ENCODE results near the gene TFF1.

The TFF1 gene

DNA sequence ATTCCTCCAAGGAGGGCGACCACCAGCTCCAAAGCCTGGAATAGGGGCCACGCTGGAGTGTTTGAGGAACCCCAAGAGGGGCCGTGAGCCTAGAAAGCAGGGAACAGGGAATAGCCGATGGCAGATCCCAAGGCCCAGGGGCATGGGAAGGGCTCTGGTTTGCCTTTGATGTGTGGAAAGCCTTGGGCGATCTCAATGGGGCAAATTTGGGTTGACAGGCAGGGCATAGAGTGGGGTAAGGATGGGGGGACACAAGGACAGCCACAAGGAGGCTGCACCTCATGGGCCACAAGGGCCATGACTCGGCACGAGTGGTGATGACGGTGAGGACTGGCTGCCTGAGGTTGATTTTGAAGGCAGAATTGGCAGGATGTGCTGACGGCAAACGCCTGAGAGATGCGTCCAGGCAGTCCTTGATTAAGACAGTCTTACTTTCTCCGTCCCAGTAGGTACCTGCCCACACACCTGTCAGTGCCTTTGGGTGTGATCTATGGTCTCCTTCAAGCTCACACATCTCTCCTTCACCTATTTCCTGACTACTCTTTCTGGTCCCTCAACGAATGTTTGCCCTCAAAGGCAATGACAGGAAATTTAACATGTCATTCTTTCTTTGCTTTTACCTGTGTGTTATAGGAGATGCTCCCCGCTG, 31.5 kb upstream of the TFF1 start:
- DNase-seq: no peak

DNA sequence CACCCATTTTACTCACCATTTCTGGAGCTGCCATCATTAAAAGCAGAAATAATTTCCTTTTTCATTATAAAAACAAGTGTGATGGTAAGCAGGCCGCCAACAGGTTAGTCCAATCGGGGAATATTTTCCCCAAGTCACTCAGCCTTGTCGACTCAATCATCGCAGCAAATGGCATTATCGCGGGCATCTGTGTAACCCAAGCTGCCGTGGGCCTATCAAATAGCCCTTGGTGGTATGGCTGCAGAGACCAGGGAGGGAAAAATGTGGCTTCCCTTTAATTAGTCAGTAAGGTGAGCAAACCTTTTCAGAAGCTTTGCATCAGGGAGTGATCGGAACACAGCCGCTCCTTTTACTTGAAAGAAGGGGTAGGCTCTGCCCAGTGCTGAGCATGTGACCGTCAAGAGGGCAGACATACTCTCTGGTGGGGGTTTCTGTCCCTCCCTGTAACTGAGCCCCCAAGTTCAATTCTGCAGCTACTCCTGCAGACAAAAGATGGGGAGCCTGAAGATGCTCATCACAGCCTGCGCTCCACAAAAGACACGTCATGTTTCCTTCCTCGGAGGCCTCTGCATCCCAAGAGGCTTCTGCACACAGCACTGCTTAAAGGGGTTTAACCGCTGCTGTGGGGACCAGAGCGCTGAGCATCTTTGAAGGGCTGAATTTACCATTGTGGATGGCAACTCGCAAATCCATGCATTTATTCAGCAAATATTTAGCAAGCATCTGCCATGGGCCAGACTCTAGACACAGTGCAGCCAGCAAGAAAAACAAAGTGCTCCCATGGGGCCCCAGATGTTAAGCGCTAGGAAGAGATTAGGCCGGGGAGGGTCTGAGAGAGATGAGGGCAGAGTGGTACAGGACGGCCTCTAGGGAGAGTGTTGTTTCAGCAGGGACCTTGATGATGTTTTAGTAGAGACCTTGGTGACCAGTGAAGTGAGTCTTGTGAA, 30.7 kb upstream of the TFF1 start:
- no peak for DNase-seq

DNA sequence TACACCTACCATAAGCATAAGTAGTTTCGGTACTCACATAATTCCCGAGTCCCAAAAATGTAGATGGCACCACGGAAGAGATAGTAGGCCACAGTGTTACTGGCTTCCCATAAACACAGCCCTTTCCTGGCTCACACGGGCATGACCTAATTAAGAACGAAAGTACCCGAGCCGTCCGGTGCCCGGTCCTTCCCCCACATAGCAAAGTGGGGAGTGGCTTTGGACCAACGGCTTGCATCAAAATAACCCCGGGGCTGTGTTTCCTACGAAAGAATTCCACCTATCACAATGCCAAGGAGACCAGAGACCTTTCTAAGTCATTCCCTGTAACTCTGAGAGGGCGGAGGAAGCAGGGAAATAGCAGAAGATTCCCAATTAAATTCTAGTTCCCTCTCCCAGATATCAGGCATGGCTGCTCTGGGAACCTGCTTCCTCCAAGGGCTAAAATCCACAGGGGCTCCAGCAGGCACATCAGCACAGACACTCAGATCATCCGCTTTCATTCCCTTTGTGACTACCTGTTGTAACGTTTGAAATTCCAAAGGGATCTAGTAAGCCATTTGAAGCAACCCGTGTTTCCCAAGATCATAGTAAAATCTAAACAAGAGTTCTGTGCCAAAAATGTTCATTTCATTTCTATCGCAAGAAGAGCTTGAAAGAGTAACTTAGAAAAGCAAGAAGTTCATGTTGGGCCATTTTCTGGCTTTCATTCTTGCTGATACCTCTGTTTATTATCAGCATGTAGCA, 29.7 kb upstream of the TFF1 start, which contains the start of gene TMPRSS3:
Gene TMPRSS3, minus strand, starts transcription at position 148 of the 747 bp plus-strand sequence. CDS start 635 bp downstream, outside the sequence.
- no peak for DNase-seq

DNA sequence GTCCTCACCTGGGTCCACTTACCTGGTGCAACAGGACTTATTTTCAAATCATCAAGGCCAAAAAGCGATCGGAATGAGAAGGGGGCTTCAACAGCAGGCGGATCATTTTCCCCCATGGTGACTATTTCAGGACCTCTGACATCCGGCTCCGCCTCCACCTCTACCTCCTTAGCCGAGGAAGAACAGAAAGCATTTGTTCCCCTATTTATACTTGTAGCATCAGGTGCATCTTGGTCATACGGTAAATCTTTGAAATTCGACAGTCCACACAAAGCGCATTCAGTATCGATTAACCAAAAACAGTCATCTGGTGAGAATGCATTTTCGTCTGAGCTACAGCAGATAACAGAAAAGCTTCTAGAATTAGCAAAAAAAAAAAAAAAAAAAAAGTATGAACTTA, 29.0 kb upstream of the TFF1 start:
- no peak for DNase-seq

DNA sequence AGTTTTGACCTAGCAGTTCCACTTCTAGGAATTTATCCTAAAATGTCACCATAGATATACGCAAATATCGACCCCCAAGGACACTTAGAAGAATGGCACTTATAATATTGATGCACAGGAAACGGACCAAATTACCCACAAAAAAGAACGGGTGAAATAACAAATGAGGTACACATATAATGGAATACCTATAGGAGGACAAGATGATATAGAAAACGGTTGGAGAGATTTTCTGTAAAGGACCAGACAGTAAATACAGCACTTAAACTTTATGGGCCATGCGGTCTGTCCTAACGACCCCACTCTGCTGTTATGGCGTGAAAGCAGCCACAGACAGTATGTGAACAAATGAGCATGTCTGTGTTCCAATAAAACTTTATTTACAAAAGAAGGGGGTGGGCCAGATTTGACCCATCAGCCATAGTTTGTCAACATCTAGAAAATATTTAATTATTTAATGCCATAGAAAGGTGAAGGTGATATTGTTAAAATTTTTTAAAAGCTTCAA, 27.2 kb upstream of the TFF1 start:
- no peak for DNase-seq

DNA sequence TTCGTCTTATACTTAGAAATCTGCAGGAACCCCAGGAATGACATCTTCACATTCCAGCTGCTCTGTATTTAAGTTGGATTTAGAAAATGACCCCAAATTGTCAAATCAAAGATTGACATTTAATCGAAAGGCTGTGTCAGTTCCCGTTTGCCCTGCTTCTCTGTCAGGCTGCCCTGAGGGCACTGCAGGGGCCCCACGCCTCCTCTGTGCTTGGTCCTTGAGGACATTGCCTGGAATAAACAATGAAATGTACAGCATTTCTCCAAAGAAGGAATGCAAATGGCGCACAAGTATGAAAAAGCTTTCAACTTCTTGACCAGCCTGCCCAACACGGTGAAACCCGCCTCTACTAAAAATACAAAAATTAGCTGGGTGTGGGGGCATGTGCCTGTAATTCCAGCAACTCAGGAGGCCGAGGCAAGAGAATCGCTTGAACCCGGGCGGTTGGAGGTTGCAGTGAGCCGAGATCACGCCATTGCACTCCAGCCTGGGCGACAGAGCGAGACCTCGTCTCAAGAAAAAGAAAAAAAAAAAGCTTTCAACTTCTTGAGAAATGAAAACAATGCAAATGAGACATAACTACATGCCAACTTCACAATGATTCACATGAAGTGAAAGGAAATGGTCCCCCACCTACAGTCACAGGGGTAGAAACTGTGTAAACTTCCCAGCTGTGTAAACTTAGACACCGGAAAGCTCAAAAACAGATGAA, 26.6 kb upstream of the TFF1 start:
- no peak for DNase-seq

DNA sequence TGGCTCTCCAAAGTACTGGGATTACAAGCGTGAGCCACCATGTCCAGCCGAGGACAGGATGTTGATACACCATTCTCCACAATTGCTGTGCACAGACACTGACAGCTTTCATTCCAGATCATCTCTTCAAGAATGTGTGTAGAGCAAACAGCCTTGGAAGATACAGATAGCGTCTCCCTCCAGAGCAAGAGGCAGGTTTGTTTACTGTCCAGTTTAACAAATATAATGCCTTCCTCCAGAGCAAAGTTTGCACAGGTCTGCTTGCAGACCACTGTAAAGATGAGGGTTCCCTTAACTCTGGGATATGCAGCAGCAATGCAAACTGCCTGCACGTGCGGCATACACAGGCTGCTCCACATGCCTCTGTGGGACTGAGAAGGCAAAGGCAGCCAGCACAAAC, 25.0 kb upstream of the TFF1 start:
- no peak for DNase-seq

DNA sequence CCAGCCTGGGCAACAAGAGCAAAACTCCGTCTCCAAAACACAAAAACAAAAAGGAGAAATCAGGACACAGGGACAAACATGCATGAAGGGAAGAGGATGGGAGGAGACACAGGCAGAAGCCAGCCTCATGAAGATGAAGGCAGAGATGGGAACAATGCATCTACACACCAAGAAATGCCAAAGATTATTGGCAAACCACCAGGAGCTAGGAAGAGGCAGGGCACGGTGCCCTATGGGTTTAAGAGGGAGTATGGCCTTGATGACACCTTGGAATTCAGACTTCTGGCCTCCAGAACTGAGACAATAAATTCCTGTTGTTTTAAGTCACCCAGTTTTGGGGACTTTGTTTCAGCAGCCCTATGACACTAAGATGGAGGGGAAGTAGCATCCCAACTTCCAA, 24.4 kb upstream of the TFF1 start:
- no peak for DNase-seq

DNA sequence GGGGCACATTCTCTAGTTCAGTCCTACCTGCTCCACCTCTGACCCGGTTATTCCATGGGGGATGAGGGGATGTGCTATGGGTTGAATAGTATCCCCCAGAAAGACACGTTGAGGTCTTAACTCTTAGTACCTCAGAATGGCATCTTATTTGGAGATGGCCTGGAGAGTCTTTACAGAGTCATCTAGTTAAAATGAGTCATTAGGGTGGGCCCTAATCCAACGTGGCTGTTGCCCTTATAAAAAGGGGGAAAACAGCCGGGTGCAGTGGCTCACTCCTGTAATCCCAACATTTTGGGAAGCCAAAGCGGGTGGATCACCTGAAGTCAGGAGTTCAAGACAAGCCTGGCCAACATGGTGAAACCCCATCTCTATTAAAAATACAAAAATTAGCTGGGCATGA, 23.9 kb upstream of the TFF1 start:
- DNase-seq: no peak

DNA sequence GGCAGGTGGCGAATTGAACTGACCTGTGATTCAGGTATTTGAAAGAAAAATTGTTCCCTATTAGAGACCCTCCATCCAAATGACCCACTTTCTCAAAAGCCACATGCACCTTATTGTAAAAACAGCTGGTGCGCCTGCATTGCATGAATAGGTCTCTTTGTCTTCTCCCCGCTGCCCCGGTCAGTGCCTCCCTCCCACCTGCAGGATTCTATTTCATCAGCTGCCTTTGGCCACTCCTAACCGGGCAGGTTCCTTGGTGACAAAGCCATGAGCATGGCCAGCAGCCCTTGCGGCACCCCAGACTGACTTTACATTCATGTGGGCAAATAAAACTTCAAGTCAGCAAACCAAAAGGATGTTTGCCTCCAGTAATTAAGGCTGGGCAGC, 23.1 kb upstream of the TFF1 start:
- DNase-seq: no peak

DNA sequence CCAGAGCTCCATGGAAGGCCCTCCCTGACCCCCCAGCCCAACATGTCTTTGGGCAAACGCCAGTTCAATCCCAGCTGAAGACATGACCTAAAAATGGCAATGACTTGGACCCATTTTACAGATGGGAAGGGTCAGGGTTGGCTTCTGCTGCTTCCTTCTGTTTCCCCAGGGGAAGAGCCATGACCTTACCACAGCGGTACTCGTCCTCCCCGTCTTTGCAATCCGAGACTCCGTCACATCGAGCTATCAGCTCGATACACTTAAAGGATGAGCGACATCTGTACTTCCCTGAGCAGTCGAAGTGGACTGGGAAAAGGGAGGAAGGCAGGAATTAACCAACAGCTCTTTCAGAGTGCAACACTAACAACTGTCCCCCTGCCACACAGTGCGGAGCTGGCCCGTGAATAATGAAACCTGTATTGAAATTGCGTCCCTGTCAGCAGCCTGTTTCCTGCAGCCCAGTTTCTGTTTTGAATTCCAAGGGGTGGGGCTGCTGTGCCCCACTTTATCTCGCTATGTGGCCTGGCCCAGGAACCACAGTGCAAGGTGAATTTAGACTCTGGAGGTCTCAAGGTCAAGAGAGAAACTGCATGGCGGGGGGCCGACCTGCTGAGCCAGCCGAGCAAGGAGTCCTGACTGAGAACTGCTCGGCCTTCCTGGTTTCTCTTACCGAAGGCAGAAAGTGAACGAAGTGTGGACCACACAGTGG, 22.6 kb upstream of the TFF1 start:
- DNase-seq: no peak

DNA sequence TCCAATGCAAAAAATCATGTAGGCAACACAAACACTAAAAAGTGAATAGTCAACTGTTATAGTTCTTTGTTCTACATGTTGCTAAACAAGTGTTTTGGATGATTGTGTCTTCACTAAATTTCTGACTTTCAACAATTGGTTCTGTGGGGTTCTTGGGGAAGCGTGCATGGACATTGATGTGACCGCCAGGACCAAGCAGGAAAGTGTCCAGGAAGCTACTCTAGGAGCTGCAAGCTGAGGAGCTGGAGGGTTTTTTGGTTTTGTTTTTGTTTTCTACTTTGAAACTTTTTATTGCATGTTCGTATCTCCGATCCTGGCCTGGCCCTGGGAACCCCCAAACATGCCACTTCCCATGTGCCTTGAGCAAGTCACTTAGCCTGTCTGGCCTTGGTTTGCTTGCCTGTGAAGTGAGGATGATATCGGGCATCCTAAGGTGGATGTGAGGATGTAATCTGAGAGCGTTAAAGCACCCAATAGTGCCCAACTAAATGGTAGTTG, 21.6 kb upstream of the TFF1 start:
- DNase-seq: no peak

DNA sequence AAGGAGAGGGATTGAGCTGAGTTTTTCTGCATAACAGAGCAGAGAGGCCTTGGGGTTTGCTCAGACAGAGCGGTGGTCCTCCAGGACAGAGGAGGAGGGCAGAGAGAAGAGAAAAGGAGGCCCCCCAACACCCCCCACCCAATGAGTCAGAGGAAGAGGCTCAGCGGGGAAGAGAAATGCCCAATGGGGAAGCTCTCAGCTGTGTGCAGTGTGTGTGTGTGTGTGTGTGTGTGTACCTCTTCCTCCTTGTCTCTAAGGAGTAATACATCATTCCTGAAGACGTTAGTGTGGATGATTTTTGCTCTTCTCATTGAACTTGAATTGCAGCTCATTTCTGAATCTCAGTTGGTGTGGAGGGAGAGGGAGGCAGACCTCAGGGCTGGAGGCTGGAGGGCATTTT, 20.8 kb upstream of the TFF1 start:
- DNase-seq: no peak

DNA sequence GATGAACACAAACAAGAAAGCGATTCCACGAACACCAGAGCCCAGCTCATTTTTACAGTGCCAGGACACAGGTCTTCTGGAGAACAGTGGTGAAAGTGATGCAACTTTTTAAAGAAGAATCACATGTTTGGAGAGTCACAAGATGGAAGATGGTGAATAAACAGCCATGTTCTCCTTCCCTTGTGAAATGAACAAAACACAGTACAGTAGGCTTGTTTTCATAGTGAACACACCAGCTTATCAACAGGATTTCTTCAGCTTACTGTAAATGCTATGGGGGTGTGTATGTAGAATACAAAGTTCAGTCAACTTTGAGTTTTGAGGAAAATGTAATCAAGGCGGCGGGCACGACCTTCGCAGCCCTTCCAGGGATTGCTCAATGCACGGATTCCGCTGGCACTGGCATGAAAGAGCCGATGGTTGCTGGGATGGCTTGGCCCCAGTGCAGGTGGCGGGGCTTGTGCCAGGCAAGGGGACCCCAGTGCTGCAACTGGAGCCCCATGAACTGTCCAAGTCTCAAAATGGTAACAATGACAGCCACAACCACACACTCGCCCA, 19.8 kb upstream of the TFF1 start:
- DNase-seq: no peak

DNA sequence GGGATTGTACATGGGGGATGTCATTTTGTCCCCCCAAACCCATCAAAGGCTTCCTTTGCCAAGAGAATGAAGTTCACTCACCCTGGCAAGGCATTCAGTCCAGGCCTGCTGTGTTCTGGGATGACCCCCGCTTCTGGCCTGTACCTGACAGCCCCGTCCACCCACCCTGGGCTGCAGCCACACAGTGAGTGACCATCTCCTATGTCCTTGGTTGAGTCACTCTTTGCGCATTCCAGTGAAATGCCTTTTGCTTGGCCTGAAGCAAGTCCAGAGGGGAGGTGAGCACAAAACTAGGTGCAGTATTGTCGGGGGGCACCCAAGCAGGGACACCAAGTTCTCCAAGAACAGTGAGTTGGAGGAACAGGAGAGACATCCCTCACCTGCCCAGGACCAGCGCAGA, 19.3 kb upstream of the TFF1 start:
- DNase-seq: no peak

DNA sequence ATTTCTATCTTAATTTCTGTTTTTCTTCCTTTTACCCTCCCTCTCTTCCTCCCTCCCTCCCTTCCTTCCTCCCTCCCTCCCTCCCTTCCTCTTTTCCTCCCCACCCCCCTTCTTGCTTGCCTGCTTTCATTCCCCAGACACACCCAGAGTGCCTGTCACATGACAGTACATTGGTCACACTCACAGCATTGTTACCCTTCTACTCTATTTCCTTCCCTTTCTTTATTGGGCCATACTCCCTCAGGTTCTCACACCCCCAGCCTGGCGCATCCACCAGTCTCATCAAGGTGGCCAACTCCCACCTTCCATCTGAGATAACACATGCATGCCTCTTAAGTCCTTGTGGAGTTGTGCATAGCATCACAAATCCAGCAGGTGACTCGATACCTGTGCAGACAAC, 18.7 kb upstream of the TFF1 start:
- DNase-seq: no peak

DNA sequence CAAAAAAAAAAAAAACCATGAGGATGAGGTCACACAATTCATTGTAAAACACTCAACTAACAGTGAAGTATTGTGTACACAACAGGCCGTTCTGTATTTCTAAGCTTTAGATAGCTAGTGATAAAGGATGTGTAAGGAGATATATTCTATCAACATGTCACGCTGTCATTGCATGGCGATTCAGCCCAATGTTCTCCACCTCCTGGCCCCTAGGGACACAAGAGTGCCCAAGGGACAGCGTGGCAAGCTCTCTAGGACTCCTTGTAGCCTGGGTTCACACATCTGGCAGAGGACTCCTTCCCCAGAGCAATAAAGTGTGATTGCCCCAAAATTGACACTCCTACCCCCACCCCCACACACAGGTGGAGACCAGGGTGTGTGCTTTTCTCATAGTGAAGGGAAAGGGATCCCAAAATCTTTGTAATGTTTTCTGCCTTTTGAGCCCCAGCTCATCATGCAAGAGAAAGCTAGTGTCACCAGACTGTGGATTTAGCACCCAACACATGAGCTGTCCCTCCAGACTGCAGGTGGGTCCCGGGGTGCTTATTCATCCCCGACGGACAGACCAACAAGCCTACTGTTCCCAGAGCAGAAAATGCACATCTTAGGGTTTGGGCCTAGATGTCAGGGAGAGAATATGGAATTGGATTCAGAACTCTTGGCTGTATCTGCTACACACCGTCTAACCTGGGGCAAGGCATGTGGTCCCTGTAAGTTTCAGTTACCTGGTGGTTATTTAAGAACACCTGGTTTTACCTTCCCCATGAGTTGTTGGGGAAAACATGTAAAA, 18.0 kb upstream of the TFF1 start:
- DNase-seq: no peak

DNA sequence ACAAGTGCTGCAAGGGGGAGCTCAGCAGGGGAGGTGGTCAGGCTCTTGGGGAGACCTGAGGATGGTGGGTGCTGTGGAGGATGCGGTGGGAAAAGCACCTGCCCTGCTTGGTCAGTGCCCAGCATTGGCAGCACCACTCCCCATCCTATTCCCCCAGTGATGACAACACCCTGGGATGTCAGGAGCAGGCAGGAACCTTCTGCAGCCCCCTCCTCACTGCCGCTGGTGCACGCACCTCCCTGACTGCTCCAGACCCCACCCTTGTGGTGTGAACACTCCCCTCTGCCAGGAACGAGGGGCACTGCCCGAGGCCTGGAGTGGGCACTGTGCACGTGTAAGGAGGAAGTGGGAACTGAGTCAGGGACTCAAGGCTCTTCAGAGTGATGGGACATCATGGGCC, 17.0 kb upstream of the TFF1 start:
- DNase-seq: no peak

DNA sequence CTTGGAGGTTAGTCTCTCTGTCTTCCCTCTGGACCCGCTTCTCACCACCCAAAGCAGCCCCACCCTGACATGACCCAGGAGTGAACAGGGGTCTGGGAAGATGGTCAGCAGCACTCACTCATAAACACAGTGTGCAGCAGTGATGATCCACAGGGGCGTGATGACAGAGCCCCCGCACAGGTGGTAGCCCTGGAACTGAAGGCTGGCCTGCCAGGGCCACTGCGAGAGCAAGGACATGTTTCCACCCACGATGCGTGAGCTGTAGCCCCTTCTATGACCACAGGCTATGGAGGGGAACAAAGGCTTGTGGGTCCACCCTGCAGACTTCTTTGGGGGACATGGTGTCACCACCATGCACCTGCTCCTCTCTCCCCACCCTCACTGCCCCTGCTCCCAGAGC, 16.6 kb upstream of the TFF1 start:
- DNase-seq: no peak

DNA sequence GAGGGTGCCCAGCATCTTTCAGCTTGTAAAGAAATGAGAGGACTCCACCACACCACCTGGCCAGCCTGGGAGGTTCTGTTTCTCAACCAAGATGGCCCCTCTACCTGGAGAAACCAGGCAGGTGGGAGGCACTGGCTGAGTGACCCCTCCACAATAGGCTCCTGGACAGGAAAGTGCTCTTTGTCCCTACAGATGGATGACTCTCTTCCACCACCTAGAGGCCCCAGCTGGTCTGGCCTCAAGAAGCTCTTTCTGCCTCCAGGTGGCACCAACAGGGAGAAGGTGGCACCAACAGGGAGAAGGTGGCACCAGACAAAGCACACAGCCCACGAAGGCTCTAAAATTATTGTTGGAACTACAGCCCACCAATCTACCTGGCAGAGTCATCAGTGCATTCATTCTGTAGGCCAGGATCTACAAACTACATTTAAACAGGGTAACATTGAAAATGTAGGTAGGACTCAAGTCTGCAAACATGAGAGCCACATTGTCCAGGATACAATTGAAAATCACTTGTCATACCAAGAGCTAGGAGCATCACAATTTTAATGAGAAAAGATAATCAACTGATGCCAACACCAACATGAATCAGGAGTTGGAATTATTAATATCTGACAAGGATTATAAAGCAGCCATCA, 15.1 kb upstream of the TFF1 start:
- DNase-seq: no peak
